BJ (cell line): ENCODE results near the gene FBXW5. TPM values are rescaled to one million over a fixed set of nuclear protein-coding genes. Genes with fewer than 3 reads are reported as not detected.

Experiments used
- CTCF ChIA-PET: fragments of 350-600 bp; formaldehyde crosslinking; extraction: SDS; loops from one replicate; lab custom pipeline; 2021; ENCODE audit warnings: antibody characterized with exemption, inconsistent platforms; lab: Yijun Ruan, JAX
- POLR2A ChIA-PET: fragments of 300-600 bp; sonication (Branson Sonifier 250); formaldehyde crosslinking; extraction: SDS; loops from one replicate; lab custom pipeline; 2021; ENCODE audit warnings: antibody characterized with exemption; lab: Charles Lee
- DNase-seq: peaks from one replicate; pipeline ENCODE4 v3.0.0-alpha.2; 2011; ENCODE audit warnings: low read depth
- H3K27me3 ChIP-seq: 2 replicates; pipeline ENCODE4 v1.6.0; 2011; ENCODE audit warnings: low read length; ENCODE audit not compliant: control insufficient read depth, insufficient read depth
- H3K36me3 ChIP-seq: 2 replicates; pipeline ENCODE4 v1.5.1; 2011; ENCODE audit warnings: low read length; ENCODE audit not compliant: control insufficient read depth, insufficient read depth
- H3K4me3 ChIP-seq: 2 replicates; pipeline ENCODE4 v1.5.1; 2011; ENCODE audit warnings: low read depth, mild to moderate bottlenecking, control low read depth, low read length
- CTCF ChIP-seq: IDR thresholded peaks from 2 replicates; pipeline ENCODE4 v1.5.1; 2011; ENCODE audit warnings: low read depth, mild to moderate bottlenecking, control low read depth, inconsistent platforms, low read length, moderate library complexity; ENCODE audit not compliant: insufficient read depth
- polyA plus RNA-seq: library from polyadenylated mRNA; depleted of rRNA; stranded (reverse); fragments of >200 nt; gene quantifications from 2 replicates; pipeline ENCODE4 v1.2.3, GENCODE V29; 2011

Gene FBXW5
- polyA plus RNA-seq, 1 experiment = 71.9 TPM

- no peaks in the 10 kb centered on the region for H3K27me3 ChIP-seq
- TF ChIP-seq CTCF = no peak
- H3K4me3 ChIP-seq = no peak overlapping the region
- no peaks in the 10 kb centered on the region for H3K36me3 ChIP-seq
- ChIA-PET POLR2A (no interaction called here), CTCF (no interaction called here)
- DNase-seq = no peak
Measured at GRCh38 chr9:136955202-136955942, 10.8 kb upstream of the FBXW5 start.

- ChIA-PET CTCF (interaction anchor here (1.0 kb wide), 1 partner anchor 10 kb away, joined by 3 read pairs; the partner anchor contains the start of gene FBXW5), POLR2A (no interaction called here)
- no peak for DNase-seq
- no peak for TF ChIP-seq CTCF
- H3K36me3 ChIP-seq = no peaks in the 10 kb centered on the region
- no peak overlapping the region for H3K4me3 ChIP-seq
- no peaks in the 10 kb centered on the region for H3K27me3 ChIP-seq
Measured at GRCh38 chr9:136954270-136955083, 9.9 kb upstream of the FBXW5 start.

- Histone ChIP-seq H3K27me3 (no peaks in the 10 kb centered on the region), H3K36me3 (no peaks in the 10 kb centered on the region), H3K4me3 (no peak overlapping the region)
- no peak for DNase-seq
- POLR2A ChIA-PET = no interaction called here
- CTCF ChIA-PET = interaction anchor here (1.0 kb wide), 1 partner anchor 10 kb away, joined by 3 read pairs; the partner anchor contains the start of gene FBXW5
- no peak for TF ChIP-seq CTCF
Measured at GRCh38 chr9:136953771-136954269, 9.3 kb upstream of the FBXW5 start.

- ChIA-PET CTCF (no interaction called here), POLR2A (no interaction called here)
- no peak overlapping the region for H3K4me3 ChIP-seq
- TF ChIP-seq CTCF = no peak
- no peak for DNase-seq
- H3K27me3 ChIP-seq = no peaks in the 10 kb centered on the region
- H3K36me3 ChIP-seq = no peaks in the 10 kb centered on the region
Measured at GRCh38 chr9:136952876-136953770, 8.6 kb upstream of the FBXW5 start.
